Keratinocyte (primary cell): ENCODE measurements around the gene LRP1B. TPM values are rescaled to one million over a fixed set of nuclear protein-coding genes. Genes with fewer than 3 reads are reported as not detected.

Experiments used
- DNase-seq: peaks from one replicate; pipeline ENCODE4 v3.0.0-alpha.2; 2011; ENCODE audit warnings: low read depth, missing footprints, low spot score
- FAIRE-seq: peaks from 2 replicates; lab custom pipeline; 2011; peaks lifted over from hg19 to GRCh38; lab: Jason Lieb, UNC
- H2AFZ ChIP-seq: 2 replicates; pipeline ENCODE4 v1.6.0; 2012; ENCODE audit warnings: low read length, control low read depth, inconsistent platforms; ENCODE audit not compliant: control insufficient read depth
- H3K27ac ChIP-seq: 2 replicates; pipeline ENCODE4 v1.5.1; 2011; ENCODE audit warnings: low read length; ENCODE audit not compliant: control insufficient read depth, insufficient read depth
- H3K27me3 ChIP-seq: 3 replicates; pipeline ENCODE4 v1.6.0; 2011; ENCODE audit warnings: low read length; ENCODE audit not compliant: control insufficient read depth, insufficient read depth; ENCODE audit errors: extremely low read depth
- H3K36me3 ChIP-seq, 2 experiments: 2 replicates in 1 of 2; 3 replicates in 1 of 2; pipeline ENCODE4 v1.5.1; 2011; ENCODE audit warnings: low read length in 2 of 2, mild to moderate bottlenecking in 1 of 2; ENCODE audit not compliant: control insufficient read depth in 2 of 2, insufficient read depth in 2 of 2; ENCODE audit errors: extremely low read depth in 1 of 2
- H3K4me1 ChIP-seq: 3 replicates; pipeline ENCODE4 v1.5.1; 2011; ENCODE audit warnings: low read length; ENCODE audit not compliant: control insufficient read depth, insufficient read depth; ENCODE audit errors: extremely low read depth
- H3K4me2 ChIP-seq: 3 replicates; pipeline ENCODE4 v1.6.0; 2011; ENCODE audit warnings: low read depth, low read length; ENCODE audit not compliant: control insufficient read depth, insufficient read depth; ENCODE audit errors: extremely low read depth
- H3K4me3 ChIP-seq, 3 experiments: fragments of 200-600 bp in 1 of 3; sonication (generic) in 1 of 3; 2 replicates in 2 of 3; 3 replicates in 1 of 3; pipeline ENCODE4 v1.5.1; 2011 to 2016; ENCODE audit warnings: low read length in 3 of 3, mild to moderate bottlenecking in 3 of 3, control low read depth in 2 of 3, inconsistent platforms in 1 of 3, low read depth in 1 of 3, mixed read lengths in 1 of 3, mixed run types in 1 of 3, moderate library complexity in 1 of 3; ENCODE audit not compliant: control insufficient read depth in 2 of 3, insufficient read depth in 2 of 3; ENCODE audit errors: extremely low read depth in 1 of 3
- H3K79me2 ChIP-seq: 2 replicates; pipeline ENCODE4 v1.6.0; 2012; ENCODE audit warnings: low read length; ENCODE audit not compliant: control insufficient read depth, insufficient read depth
- H3K9ac ChIP-seq: 3 replicates; pipeline ENCODE4 v1.6.0; 2011; ENCODE audit warnings: low read length; ENCODE audit not compliant: control insufficient read depth, insufficient read depth; ENCODE audit errors: extremely low read depth
- H3K9me1 ChIP-seq: 3 replicates; pipeline ENCODE4 v1.6.0; 2011; ENCODE audit warnings: low read length; ENCODE audit not compliant: control insufficient read depth, insufficient read depth; ENCODE audit errors: extremely low read depth
- H3K9me3 ChIP-seq: 2 replicates; pipeline ENCODE4 v1.5.1; 2012; ENCODE audit warnings: low read depth, low read length; ENCODE audit not compliant: control insufficient read depth
- H4K20me1 ChIP-seq: 3 replicates; pipeline ENCODE4 v1.6.0; 2011; ENCODE audit warnings: low read length; ENCODE audit not compliant: control insufficient read depth, insufficient read depth; ENCODE audit errors: extremely low read depth
- EZH2 ChIP-seq: IDR thresholded peaks from one replicate; pipeline ENCODE4 v1.6.1; 2012; ENCODE audit warnings: inconsistent platforms, mild to moderate bottlenecking, low read length, moderate library complexity
- dilution Hi-C: fragments of 300-500 bp; cut with MboI; formaldehyde crosslinking; loops from one replicate; pipeline ENCODE4 v1.7.0; 2020; ENCODE audit warnings: low sequenced_read_pairs; ENCODE audit not compliant: extremely low pct_ligation_motif_present
- polyA plus RNA-seq, 5 experiments: library from polyadenylated mRNA; depleted of rRNA in 3 of 5; stranded (reverse) in 3 of 5; stranded (forward) in 1 of 5; unstranded in 1 of 5; fragments of >200 nt; gene quantifications; 1 replicate in 1 of 5; 2 replicates in 3 of 5; 3 replicates in 1 of 5; pipeline versions ENCODE4 v1.2.1 to v1.2.3, GENCODE V29; 2011 to 2012; ENCODE audit warnings: missing spikeins in 2 of 5, low read depth in 1 of 5, low replicate concordance in 1 of 5
- TF ChIP-seq, protein P1 (sequence below), 3 experiments: IDR thresholded peaks in 1 of 3; conservative IDR thresholded peaks in 1 of 3; optimal IDR thresholded peaks in 1 of 3; 2 replicates in 2 of 3; 3 replicates in 1 of 3; pipeline versions ENCODE3 to v1.5.1; 2011; ENCODE audit warnings: low read length in 3 of 3, mild to moderate bottlenecking in 3 of 3, moderate library complexity in 2 of 3, control low read depth in 1 of 3, inconsistent platforms in 1 of 3; ENCODE audit not compliant: insufficient read depth in 2 of 3; ENCODE audit errors: extremely low read depth in 1 of 3

Gene LRP1B
- polyA plus RNA-seq, 1 donor (not counting 4 experiments of a cell fraction or from before 2014, with no cell fraction given), result not detected

GRCh38 chr2:141317986-141318385, 812.8 kb downstream of the LRP1B start:
- Histone ChIP-seq H3K36me3 (no peaks in the 10 kb centered on the region), H3K9ac (no peak overlapping the region), H3K27me3 (no peaks in the 10 kb centered on the region), H4K20me1 (no peaks in the 10 kb centered on the region), H3K4me1 (no peaks in the 10 kb centered on the region), H3K4me3 (no peak overlapping the region), H3K79me2 (no peaks in the 10 kb centered on the region), H2AFZ (no peak overlapping the region), H3K4me2 (no peak overlapping the region), H3K27ac (no peak overlapping the region), H3K9me1 (no peaks in the 10 kb centered on the region), H3K9me3 (no peaks in the 10 kb centered on the region)
- TF ChIP-seq, protein P1, sequence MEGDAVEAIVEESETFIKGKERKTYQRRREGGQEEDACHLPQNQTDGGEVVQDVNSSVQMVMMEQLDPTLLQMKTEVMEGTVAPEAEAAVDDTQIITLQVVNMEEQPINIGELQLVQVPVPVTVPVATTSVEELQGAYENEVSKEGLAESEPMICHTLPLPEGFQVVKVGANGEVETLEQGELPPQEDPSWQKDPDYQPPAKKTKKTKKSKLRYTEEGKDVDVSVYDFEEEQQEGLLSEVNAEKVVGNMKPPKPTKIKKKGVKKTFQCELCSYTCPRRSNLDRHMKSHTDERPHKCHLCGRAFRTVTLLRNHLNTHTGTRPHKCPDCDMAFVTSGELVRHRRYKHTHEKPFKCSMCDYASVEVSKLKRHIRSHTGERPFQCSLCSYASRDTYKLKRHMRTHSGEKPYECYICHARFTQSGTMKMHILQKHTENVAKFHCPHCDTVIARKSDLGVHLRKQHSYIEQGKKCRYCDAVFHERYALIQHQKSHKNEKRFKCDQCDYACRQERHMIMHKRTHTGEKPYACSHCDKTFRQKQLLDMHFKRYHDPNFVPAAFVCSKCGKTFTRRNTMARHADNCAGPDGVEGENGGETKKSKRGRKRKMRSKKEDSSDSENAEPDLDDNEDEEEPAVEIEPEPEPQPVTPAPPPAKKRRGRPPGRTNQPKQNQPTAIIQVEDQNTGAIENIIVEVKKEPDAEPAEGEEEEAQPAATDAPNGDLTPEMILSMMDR (optimal IDR thresholded peaks at IDR 0.05 in 1 of 3, IDR thresholded peaks at IDR 0.05 in 1 of 3, conservative IDR thresholded peaks at IDR 0.05 in 1 of 3; ENCODE audit: extremely low read depth in 1 of 3, insufficient read depth in 2 of 3, low read length in 3 of 3), result no peak
- no peak for TF ChIP-seq EZH2
- dilution Hi-C loops, result no loop called here
- FAIRE-seq, result no peak
- no peak for DNase-seq

DNA sequence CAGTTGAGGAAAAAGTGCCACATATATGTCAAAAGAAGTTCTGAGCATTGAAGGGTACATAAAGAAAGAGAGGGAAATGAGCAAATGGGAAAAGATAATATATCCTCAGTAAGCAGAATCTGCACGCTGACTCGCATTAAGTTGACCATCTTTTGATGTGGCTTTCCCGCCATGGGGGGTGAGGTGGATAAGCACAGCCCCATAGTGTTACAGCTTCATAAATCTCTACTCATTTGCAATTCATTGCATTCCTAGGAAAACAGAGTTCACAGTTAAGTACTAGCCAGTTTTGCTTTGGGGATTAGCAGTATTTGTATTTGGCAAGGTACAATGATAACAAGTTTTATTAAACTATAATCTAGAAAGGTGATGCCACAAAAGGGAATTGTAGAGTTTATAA, 814.2 kb downstream of the LRP1B start:
- dilution Hi-C loops, result no loop called here
- H3K4me3 ChIP-seq, result no peak overlapping the region
- no peaks in the 10 kb centered on the region for H3K4me1 ChIP-seq
- no peak overlapping the region for H3K9ac ChIP-seq
- DNase-seq, result no peak
- H2AFZ ChIP-seq, result no peak overlapping the region
- H3K9me1 ChIP-seq, result no peaks in the 10 kb centered on the region
- no peak overlapping the region for H3K4me2 ChIP-seq
- H3K27me3 ChIP-seq, result no peaks in the 10 kb centered on the region
- FAIRE-seq, result no peak
- no peak overlapping the region for H3K27ac ChIP-seq
- TF ChIP-seq, protein P1 (optimal IDR thresholded peaks at IDR 0.05 in 1 of 3, IDR thresholded peaks at IDR 0.05 in 1 of 3, conservative IDR thresholded peaks at IDR 0.05 in 1 of 3; ENCODE audit: extremely low read depth in 1 of 3, insufficient read depth in 2 of 3, low read length in 3 of 3), result no peak
- no peak for TF ChIP-seq EZH2
- no peaks in the 10 kb centered on the region for H4K20me1 ChIP-seq
- no peaks in the 10 kb centered on the region for H3K9me3 ChIP-seq
- H3K36me3 ChIP-seq, result no peaks in the 10 kb centered on the region
- H3K79me2 ChIP-seq, result no peaks in the 10 kb centered on the region
